ENCODE results near the gene PLG. TPM values are rescaled to one million over a fixed set of nuclear protein-coding genes. Genes with fewer than 3 reads are reported as not detected.

PLG gene
- total RNA-seq, 1 experiment from 2014 or later, result 0.72 TPM

- TF ChIP-seq ATF6 (CRISPR knock-in tag; IDR thresholded peaks at IDR 0.05) (no peak), IRF1 (CRISPR knock-in tag; IDR thresholded peaks at IDR 0.05) (no peak), ZBTB21 (CRISPR knock-in tag; IDR thresholded peaks at IDR 0.05; ENCODE audit: borderline replicate concordance) (no peak), FOXJ3 (CRISPR knock-in tag; IDR thresholded peaks at IDR 0.05; ENCODE audit: borderline replicate concordance) (no peak), MYBL2 (CRISPR knock-in tag; IDR thresholded peaks at IDR 0.05) (no peak), MAX (CRISPR knock-in tag; IDR thresholded peaks at IDR 0.05) (no peak), ZNF317 (CRISPR knock-in tag; IDR thresholded peaks at IDR 0.05; ENCODE audit: borderline replicate concordance, low read depth) (no peak)
Observed at GRCh38 chr6:160756021-160756420, 54.0 kb downstream of the PLG start (continued).

GRCh38 chr6:160756871-160757270 lies 54.8 kb downstream of the PLG start:
- peaks cover 16% of the 10 kb centered on the region for H3K9me3 Mint-ChIP-seq
- H3K4me3 Mint-ChIP-seq, result no peak overlapping the region
- H3K27me3 Mint-ChIP-seq (ENCODE audit: low read depth), result no peaks in the 10 kb centered on the region
- 0 out of 2 replicates have a peak, but pooled peaks cover 4% of the 10 kb centered on the region for H3K36me3 Mint-ChIP-seq
- H3K4me1 Mint-ChIP-seq, result peaks cover 21% of the 10 kb centered on the region
- TF ChIP-seq GRHL2 (CRISPR knock-in tag; IDR thresholded peaks at IDR 0.05; ENCODE audit: insufficient replicate concordance, severe bottlenecking) (no peak), ZNF512 (CRISPR knock-in tag; IDR thresholded peaks at IDR 0.05; ENCODE audit: borderline replicate concordance) (no peak), FOXJ3 (CRISPR knock-in tag; IDR thresholded peaks at IDR 0.05; ENCODE audit: borderline replicate concordance) (no peak), IRF1 (CRISPR knock-in tag; IDR thresholded peaks at IDR 0.05) (no peak), SP1 (CRISPR knock-in tag; conservative IDR thresholded peaks at IDR 0.05) (no peak), HMGXB4 (CRISPR knock-in tag; IDR thresholded peaks at IDR 0.05) (no peak), MXD4 (CRISPR knock-in tag; IDR thresholded peaks at IDR 0.05; ENCODE audit: borderline replicate concordance) (no peak), ZNF423 (CRISPR knock-in tag; IDR thresholded peaks at IDR 0.05) (no peak), MAX (CRISPR knock-in tag; IDR thresholded peaks at IDR 0.05) (no peak), STAT6 (CRISPR knock-in tag; conservative IDR thresholded peaks at IDR 0.05; ENCODE audit: low read depth) (no peak), ZSCAN18 (CRISPR knock-in tag; IDR thresholded peaks at IDR 0.05) (no peak), NFATC4 (CRISPR knock-in tag; IDR thresholded peaks at IDR 0.05) (no peak), USF1 (CRISPR knock-in tag; IDR thresholded peaks at IDR 0.05) (no peak), FOXP4 (CRISPR knock-in tag; IDR thresholded peaks at IDR 0.05) (no peak), ZNF396 (CRISPR knock-in tag; IDR thresholded peaks at IDR 0.05; ENCODE audit: borderline replicate concordance) (no peak), JUN (CRISPR knock-in tag; IDR thresholded peaks at IDR 0.05) (no peak)
- ATAC-seq, result no peak
- no peak for DNase-seq (ENCODE audit: low spot score)
- ChIA-PET POLR2A (no interaction called here), CTCF (no interaction called here)
- no peak overlapping the region for H3K27ac Mint-ChIP-seq
